ENCODE results near the gene SLC48A1.

- TF ChIP-seq POLR2A (IDR thresholded peaks at IDR 0.05) (peak; percentile 28), POLR2AphosphoS5 (IDR thresholded peaks at IDR 0.05) (peak; percentile 89), CTCF (IDR thresholded peaks at IDR 0.05) (peak in 2 of 4 experiments; percentile 16 to 25)
Observed at GRCh38 chr12:47753021-47754001, 19.7 kb upstream of the SLC48A1 start.

Measured in prostate gland (tissue), 2 donors.